H1 (cell line): ENCODE results near the gene MAGEA1. TPM values are rescaled to one million over a fixed set of nuclear protein-coding genes. Genes with fewer than 3 reads are reported as not detected.

Experiments
- CBX8 ChIP-seq: fragments of 300-800, 300-1000 bp; sonication (generic); IDR thresholded peaks from 2 replicates; pipeline ENCODE4 v1.7.1; 2016; ENCODE audit warnings: low read depth, low read length, borderline replicate concordance
- EGR1 ChIP-seq: IDR thresholded peaks from 2 replicates; pipeline ENCODE4 v1.6.1; 2011; ENCODE audit warnings: low read depth, low read length, borderline replicate concordance
- JUND ChIP-seq: IDR thresholded peaks from 2 replicates; pipeline ENCODE4 v1.6.1; 2011; ENCODE audit warnings: mild to moderate bottlenecking, improper control_type of control experiment, low read length
- TAF7 ChIP-seq: optimal IDR thresholded peaks from 2 replicates; pipeline ENCODE3; 2011; ENCODE audit warnings: low read depth, mild to moderate bottlenecking, inconsistent platforms, low read length, moderate library complexity, borderline replicate concordance
- polyA plus RNA-seq, 7 experiments: library from polyadenylated mRNA; depleted of rRNA in 3 of 7; stranded (reverse) in 5 of 7; unstranded in 2 of 7; fragments of >200 nt in 5 of 7; fragments of 200-250 nt in 2 of 7; gene quantifications; 1 replicate in 5 of 7; 2 replicates in 1 of 7; 4 replicates in 1 of 7; pipeline versions ENCODE4 v1.2.1 to v1.2.3, GENCODE V29; 2011 to 2013; ENCODE audit warnings: missing spikeins in 2 of 7, mixed read lengths in 2 of 7
- total RNA-seq: library from RNA; stranded (reverse); fragmentation: NEBNext Ultra II Directional; extraction: Animal tissue kit (Norgen Biotek cat#: 25700); gene quantifications from 2 replicates; pipeline ENCODE4 v1.2.1, GENCODE V29; 2021
- TF ChIP-seq, protein P1 (sequence below): IDR thresholded peaks from 2 replicates; pipeline ENCODE4 v1.6.1; 2012; ENCODE audit warnings: low read length, inconsistent platforms

The MAGEA1 gene
- total and polyA plus RNA-seq, 2 of the 8 experiments (the other 6 are each of a cell fraction or from before 2014, with no cell fraction given) = not detected

GRCh38 chrX:153225438-153226098 lies 46.5 kb downstream of the MAGEA1 start (continued):
- TF ChIP-seq EGR1 (no peak), TAF7 (no peak), CBX8 (no peak), JUND (no peak)
- TF ChIP-seq, protein P1, sequence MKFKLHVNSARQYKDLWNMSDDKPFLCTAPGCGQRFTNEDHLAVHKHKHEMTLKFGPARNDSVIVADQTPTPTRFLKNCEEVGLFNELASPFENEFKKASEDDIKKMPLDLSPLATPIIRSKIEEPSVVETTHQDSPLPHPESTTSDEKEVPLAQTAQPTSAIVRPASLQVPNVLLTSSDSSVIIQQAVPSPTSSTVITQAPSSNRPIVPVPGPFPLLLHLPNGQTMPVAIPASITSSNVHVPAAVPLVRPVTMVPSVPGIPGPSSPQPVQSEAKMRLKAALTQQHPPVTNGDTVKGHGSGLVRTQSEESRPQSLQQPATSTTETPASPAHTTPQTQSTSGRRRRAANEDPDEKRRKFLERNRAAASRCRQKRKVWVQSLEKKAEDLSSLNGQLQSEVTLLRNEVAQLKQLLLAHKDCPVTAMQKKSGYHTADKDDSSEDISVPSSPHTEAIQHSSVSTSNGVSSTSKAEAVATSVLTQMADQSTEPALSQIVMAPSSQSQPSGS = no peak
